Nephron progenitor cell (in vitro differentiated cells): Measurements from ENCODE around the gene TAAR9.

Source experiments
- DNase-seq: peaks from one replicate; pipeline ENCODE4 v3.0.0; 2021
- H3K27ac Mint-ChIP-seq: 2 replicates; pipeline ENCODE4 v1.8.0; 2021; ENCODE audit warnings: mild to moderate bottlenecking, moderate library complexity, mixed read lengths
- H3K27me3 Mint-ChIP-seq: 2 replicates; pipeline ENCODE4 v1.8.0; 2021; ENCODE audit warnings: mild to moderate bottlenecking, low read depth, mixed read lengths; ENCODE audit not compliant: poor library complexity
- H3K36me3 Mint-ChIP-seq: 2 replicates; pipeline ENCODE4 v1.8.0; 2021; ENCODE audit warnings: low read depth, mixed read lengths
- H3K4me1 Mint-ChIP-seq: 2 replicates; pipeline ENCODE4 v1.8.0; 2021; ENCODE audit warnings: mixed read lengths
- H3K4me3 Mint-ChIP-seq: 2 replicates; pipeline ENCODE4 v1.8.0; 2021; ENCODE audit warnings: mild to moderate bottlenecking, moderate library complexity, mixed read lengths
- H3K9me3 Mint-ChIP-seq: 2 replicates; pipeline ENCODE4 v1.8.0; 2021; ENCODE audit warnings: mild to moderate bottlenecking, moderate library complexity, mixed read lengths
- TF ChIP-seq, protein P1 (sequence below): fragments of 200-600 bp; sonication (generic); IDR thresholded peaks from 2 replicates; pipeline ENCODE4 v1.5.0; 2021; ENCODE audit warnings: antibody characterized with exemption

The TAAR9 gene

DNA sequence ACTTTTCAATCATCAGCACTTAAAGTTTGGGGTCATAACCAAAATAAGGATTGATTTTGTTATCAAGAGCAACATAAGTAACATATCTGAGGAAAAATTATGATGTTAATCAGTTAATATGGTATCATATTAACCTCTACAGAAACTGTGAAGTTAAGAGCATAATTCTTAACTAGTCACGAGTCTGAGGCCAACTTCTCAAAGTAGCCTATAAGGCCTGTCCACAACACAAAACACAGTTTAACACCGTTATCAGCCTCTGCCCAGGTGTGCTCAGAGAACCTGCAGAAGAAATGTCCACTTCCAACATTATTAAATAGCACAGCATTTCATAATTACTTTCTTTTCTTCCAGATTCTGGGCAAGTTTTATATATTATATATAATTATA, 26.3 kb upstream of the TAAR9 start:
- peak overlapping the region; percentile 92 for H3K4me3 Mint-ChIP-seq
- H3K27ac Mint-ChIP-seq: no peak overlapping the region
- DNase-seq: no peak
- H3K4me1 Mint-ChIP-seq: peaks cover 30% of the 10 kb centered on the region
- TF ChIP-seq, protein P1, sequence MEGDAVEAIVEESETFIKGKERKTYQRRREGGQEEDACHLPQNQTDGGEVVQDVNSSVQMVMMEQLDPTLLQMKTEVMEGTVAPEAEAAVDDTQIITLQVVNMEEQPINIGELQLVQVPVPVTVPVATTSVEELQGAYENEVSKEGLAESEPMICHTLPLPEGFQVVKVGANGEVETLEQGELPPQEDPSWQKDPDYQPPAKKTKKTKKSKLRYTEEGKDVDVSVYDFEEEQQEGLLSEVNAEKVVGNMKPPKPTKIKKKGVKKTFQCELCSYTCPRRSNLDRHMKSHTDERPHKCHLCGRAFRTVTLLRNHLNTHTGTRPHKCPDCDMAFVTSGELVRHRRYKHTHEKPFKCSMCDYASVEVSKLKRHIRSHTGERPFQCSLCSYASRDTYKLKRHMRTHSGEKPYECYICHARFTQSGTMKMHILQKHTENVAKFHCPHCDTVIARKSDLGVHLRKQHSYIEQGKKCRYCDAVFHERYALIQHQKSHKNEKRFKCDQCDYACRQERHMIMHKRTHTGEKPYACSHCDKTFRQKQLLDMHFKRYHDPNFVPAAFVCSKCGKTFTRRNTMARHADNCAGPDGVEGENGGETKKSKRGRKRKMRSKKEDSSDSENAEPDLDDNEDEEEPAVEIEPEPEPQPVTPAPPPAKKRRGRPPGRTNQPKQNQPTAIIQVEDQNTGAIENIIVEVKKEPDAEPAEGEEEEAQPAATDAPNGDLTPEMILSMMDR: no peak
- peaks cover 20% of the 10 kb centered on the region for H3K36me3 Mint-ChIP-seq
- no peaks in the 10 kb centered on the region for H3K9me3 Mint-ChIP-seq
- peaks cover 40% of the 10 kb centered on the region for H3K27me3 Mint-ChIP-seq

DNA sequence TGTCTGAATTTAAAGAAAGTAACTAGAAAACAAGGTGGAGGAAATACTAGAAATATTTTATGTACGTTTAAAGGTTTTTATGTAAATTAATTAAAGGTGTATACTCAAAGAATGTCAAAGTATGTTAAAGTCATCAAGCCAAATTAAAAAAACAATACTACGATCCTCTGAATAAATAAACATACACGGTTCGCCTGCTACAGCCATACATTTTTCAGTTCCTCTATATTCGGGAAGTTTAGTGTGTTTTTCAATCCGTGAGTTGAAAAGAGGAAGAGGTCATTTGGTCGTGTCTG, 25.8 kb upstream of the TAAR9 start:
- H3K36me3 Mint-ChIP-seq: peaks cover 17% of the 10 kb centered on the region
- H3K27me3 Mint-ChIP-seq: peaks cover 44% of the 10 kb centered on the region
- TF ChIP-seq, protein P1: no peak
- H3K27ac Mint-ChIP-seq: no peak overlapping the region
- H3K4me3 Mint-ChIP-seq: peak overlapping the region; percentile 92
- peaks cover 30% of the 10 kb centered on the region for H3K4me1 Mint-ChIP-seq
- DNase-seq: no peak
- H3K9me3 Mint-ChIP-seq: no peaks in the 10 kb centered on the region

DNA sequence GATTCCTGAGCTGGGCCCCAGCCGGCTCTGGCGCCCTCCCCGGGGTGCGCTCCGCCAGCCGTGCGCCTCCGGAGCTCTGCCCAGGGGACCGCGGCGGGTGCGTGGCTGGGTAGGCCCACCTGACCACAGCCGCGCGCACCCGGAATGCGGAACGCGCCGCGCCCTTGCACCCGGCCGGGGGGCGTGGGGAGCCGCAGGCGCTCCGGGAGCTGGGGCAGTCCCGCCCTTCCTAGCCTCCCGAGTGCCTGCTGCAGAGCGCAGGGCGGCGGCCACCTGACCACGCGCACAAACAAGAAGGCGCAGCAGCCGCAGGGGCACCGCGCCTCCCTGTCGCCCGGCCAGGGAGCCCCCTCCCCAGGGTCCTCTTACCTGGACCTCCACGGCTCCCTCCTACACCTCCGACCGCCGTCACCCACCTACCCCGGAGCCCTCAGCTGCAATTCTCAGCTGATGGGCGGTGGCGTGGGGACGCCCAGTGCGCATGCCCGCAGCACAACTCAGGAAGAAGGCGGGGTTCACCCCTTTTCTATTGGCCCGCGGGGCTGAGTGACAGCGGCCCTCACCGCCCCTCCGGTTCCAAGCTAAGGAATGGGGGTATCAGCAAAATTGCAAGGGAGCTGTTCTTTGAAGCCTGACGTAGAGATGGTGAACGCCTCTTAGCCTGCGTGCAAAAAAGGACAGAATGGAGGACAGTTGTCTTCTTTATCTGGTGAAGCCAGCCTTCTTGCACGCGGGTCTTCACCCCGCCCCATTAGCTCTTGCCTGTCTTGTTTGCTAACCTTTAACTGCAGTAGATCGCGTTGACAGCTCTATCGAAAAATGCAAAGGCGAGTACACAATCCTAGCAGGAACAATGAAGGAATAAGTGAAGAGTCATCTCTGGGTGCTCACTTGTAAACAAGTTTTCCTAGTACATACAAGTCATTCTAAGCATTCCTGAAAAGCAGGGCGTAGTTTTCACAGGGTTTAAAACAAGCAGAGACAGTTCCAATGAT, 25.1 kb upstream of the TAAR9 start, which contains the start of gene STX7:
STX7 (minus strand) TSS at position 479 of the 995 bp plus-strand sequence. CDS start 9,586 bp downstream, outside the sequence.
- Mint-ChIP-seq H3K27ac (peak within 1 kb of the TSS; percentile 68), H3K9me3 (no peaks in the 10 kb centered on the region)

DNA sequence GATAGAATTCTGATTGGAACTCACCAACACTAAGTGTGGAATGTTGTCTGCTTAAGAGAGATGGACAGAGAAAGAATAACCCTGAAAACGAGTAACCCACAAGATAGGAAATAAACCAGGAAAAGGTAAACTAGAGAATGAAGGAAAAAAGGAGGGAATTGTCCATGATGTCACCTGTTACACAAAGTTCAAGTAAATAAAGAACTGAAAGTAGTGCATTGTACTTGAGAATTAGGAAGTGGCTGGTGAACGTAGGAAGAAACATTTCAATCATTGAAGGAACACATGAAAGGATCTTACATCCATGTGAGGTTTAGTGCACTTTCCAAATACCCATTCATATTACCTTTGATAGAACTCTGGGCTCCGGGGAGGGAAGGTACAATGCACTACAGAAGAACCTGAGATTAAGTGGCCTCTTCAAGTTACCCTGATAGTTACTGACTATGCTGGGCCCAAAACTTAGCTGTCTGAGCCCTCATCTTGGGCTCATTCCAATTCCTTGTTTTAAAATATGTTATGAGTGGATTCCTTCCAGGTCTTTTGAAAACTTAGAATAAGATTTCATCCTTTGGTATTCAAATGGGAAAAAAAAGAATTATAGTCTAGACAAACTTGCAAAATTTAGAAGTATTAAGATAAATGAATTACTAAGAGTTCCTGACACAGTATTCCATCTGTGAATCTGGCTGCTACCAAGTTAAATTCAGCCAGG, 24.1 kb upstream of the TAAR9 start:
- H3K4me3 Mint-ChIP-seq: peak overlapping the region; percentile 97
- H3K9me3 Mint-ChIP-seq: no peaks in the 10 kb centered on the region
- no peak for DNase-seq
- TF ChIP-seq, protein P1: no peak
- peaks cover 49% of the 10 kb centered on the region for H3K27me3 Mint-ChIP-seq
- H3K27ac Mint-ChIP-seq: no peak overlapping the region
- H3K36me3 Mint-ChIP-seq: no peaks in the 10 kb centered on the region
- H3K4me1 Mint-ChIP-seq: peaks cover 30% of the 10 kb centered on the region

More for the DNA sequence above, 25.1 kb upstream of the TAAR9 start, which contains the start of gene STX7:
- H3K27me3 Mint-ChIP-seq: peaks cover 47% of the 10 kb centered on the region
- H3K36me3 Mint-ChIP-seq: peaks cover 10% of the 10 kb centered on the region
- DNase-seq: peak; percentile 88
- TF ChIP-seq, protein P1: no peak
- H3K4me1 Mint-ChIP-seq: peaks cover 30% of the 10 kb centered on the region
- peak within 1 kb of the TSS; percentile 97 for H3K4me3 Mint-ChIP-seq

DNA sequence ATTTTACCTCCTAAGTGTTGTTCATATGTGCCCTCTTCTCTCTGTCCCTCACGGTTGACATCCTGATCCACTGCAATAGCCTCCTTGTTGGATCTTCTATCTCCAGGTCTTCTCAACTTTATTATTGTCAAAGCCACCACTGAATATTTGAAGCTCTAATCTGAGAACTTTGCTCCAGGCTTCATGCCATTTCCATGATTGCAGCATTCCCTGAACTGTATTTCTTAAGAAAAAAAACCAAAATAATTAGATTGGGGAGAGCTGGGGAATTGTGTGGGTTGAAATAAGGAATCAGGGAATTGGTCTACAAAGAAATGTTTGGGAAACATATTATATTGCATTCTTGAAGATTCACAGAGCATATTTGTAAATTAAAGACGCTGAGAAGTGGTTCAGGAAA, 22.7 kb upstream of the TAAR9 start:
- H3K4me3 Mint-ChIP-seq: no peak overlapping the region
- H3K9me3 Mint-ChIP-seq: no peaks in the 10 kb centered on the region
- H3K4me1 Mint-ChIP-seq: peaks cover 29% of the 10 kb centered on the region
- TF ChIP-seq, protein P1: no peak
- H3K27me3 Mint-ChIP-seq: peaks cover 51% of the 10 kb centered on the region
- no peaks in the 10 kb centered on the region for H3K36me3 Mint-ChIP-seq
- no peak overlapping the region for H3K27ac Mint-ChIP-seq
- DNase-seq: no peak
